Mesothelial cell of epicardium (in vitro differentiated cells): Measurements from ENCODE around the gene TAX1BP1. TPM values are rescaled to one million over a fixed set of nuclear protein-coding genes. Genes with fewer than 3 reads are reported as not detected.

Experiments
- DNase-seq, 2 experiments: peaks; one replicate each; pipeline ENCODE4 v3.0.0; 2021; ENCODE audit warnings: low spot score in 2 of 2; ENCODE audit not compliant: unreplicated experiment in 2 of 2
- H3K27ac Mint-ChIP-seq: 2 replicates; pipeline ENCODE4 v1.8.0; 2021; ENCODE audit warnings: mixed read lengths
- H3K27me3 Mint-ChIP-seq: 2 replicates; pipeline ENCODE4 v1.8.0; 2021; ENCODE audit warnings: low read depth, mixed read lengths
- H3K36me3 Mint-ChIP-seq: 2 replicates; pipeline ENCODE4 v1.8.0; 2021; ENCODE audit warnings: mixed read lengths
- H3K4me1 Mint-ChIP-seq: 2 replicates; pipeline ENCODE4 v1.8.0; 2021; ENCODE audit warnings: mixed read lengths
- H3K4me3 Mint-ChIP-seq: 2 replicates; pipeline ENCODE4 v1.8.0; 2021; ENCODE audit warnings: mild to moderate bottlenecking, moderate library complexity, mixed read lengths
- H3K9me3 Mint-ChIP-seq: 2 replicates; pipeline ENCODE4 v1.8.0; 2021; ENCODE audit warnings: mixed read lengths
- total RNA-seq: library from RNA; stranded (reverse); gene quantifications from 3 replicates; pipeline ENCODE4 v1.2.1, GENCODE V29; 2021
- TF ChIP-seq, protein P1 (sequence below): fragments of 200-600 bp; sonication (generic); IDR thresholded peaks from one replicate; pipeline ENCODE4 v1.5.0; 2021; ENCODE audit warnings: antibody characterized with exemption; ENCODE audit not compliant: unreplicated experiment

TAX1BP1 gene
- total RNA-seq, 1 donor from 2014 or later = 89.8 TPM

- Mint-ChIP-seq H3K27ac (no peak overlapping the region), H3K4me1 (peaks cover 9% of the 10 kb centered on the region)
Observed at GRCh38 chr7:27700501-27700900, 39.5 kb upstream of the TAX1BP1 start.

GRCh38 chr7:27703181-27703580, 36.8 kb upstream of the TAX1BP1 start:
- peaks cover 9% of the 10 kb centered on the region for H3K4me1 Mint-ChIP-seq
- H3K4me3 Mint-ChIP-seq = no peak overlapping the region
- no peaks in the 10 kb centered on the region for H3K36me3 Mint-ChIP-seq
- TF ChIP-seq, protein P1, sequence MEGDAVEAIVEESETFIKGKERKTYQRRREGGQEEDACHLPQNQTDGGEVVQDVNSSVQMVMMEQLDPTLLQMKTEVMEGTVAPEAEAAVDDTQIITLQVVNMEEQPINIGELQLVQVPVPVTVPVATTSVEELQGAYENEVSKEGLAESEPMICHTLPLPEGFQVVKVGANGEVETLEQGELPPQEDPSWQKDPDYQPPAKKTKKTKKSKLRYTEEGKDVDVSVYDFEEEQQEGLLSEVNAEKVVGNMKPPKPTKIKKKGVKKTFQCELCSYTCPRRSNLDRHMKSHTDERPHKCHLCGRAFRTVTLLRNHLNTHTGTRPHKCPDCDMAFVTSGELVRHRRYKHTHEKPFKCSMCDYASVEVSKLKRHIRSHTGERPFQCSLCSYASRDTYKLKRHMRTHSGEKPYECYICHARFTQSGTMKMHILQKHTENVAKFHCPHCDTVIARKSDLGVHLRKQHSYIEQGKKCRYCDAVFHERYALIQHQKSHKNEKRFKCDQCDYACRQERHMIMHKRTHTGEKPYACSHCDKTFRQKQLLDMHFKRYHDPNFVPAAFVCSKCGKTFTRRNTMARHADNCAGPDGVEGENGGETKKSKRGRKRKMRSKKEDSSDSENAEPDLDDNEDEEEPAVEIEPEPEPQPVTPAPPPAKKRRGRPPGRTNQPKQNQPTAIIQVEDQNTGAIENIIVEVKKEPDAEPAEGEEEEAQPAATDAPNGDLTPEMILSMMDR = no peak
- H3K9me3 Mint-ChIP-seq = peaks cover 4% of the 10 kb centered on the region
- no peaks in the 10 kb centered on the region for H3K27me3 Mint-ChIP-seq
- no peak for DNase-seq
- H3K27ac Mint-ChIP-seq = no peak overlapping the region

More at GRCh38 chr7:27700501-27700900, 39.5 kb upstream of the TAX1BP1 start:
- Mint-ChIP-seq H3K27me3 (no peaks in the 10 kb centered on the region), H3K4me3 (no peak overlapping the region), H3K36me3 (no peaks in the 10 kb centered on the region), H3K9me3 (no peaks in the 10 kb centered on the region)
- DNase-seq = no peak
- TF ChIP-seq, protein P1 = no peak

DNA sequence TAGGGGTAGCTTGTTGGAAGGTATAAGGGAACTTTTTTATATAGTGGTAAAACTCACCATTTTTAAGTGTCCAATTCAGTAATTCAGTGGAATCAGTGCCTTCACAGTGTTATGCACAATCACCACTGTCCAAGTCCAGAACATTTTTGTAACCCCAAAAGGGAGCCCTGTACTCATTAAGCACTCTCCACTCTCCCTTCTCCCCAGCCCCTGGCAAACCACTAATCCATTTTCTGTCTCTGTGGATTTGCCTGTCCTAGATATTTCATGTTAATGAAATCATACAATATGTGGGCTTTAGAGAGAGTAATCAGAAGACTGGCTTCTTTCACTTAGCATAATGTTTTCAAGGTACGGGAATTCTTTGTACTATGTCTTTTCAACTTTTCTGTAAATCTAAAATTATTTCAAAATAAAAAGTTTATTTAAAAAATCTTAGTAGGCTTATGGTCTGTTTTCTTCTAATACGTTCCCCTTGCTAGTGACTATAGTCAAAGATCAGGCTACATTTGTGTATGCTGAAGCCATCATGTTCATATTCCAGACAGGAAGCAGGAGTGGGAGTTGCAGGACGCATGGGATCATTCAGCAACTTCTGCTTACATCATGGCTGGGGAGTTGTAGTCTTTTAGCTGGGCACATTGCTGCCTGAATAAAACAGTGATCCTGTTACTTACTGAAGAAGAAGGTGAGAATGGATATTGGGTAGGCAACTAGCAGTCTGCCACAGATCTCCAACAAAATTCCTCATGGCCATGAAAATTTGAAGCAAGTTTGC, 35.4 kb upstream of the TAX1BP1 start:
- no peak for DNase-seq
- no peaks in the 10 kb centered on the region for H3K36me3 Mint-ChIP-seq
- H3K4me1 Mint-ChIP-seq = peaks cover 9% of the 10 kb centered on the region
- TF ChIP-seq, protein P1 = no peak
- no peaks in the 10 kb centered on the region for H3K27me3 Mint-ChIP-seq
- peaks cover 8% of the 10 kb centered on the region for H3K9me3 Mint-ChIP-seq
- no peak overlapping the region for H3K27ac Mint-ChIP-seq
- H3K4me3 Mint-ChIP-seq = no peak overlapping the region

GRCh38 chr7:27705200-27705594, 34.8 kb upstream of the TAX1BP1 start:
- peaks cover 8% of the 10 kb centered on the region for H3K9me3 Mint-ChIP-seq
- TF ChIP-seq, protein P1 = no peak
- no peak overlapping the region for H3K4me3 Mint-ChIP-seq
- H3K4me1 Mint-ChIP-seq = peaks cover 9% of the 10 kb centered on the region
- DNase-seq = no peak
- H3K36me3 Mint-ChIP-seq = no peaks in the 10 kb centered on the region
- no peak overlapping the region for H3K27ac Mint-ChIP-seq
- no peaks in the 10 kb centered on the region for H3K27me3 Mint-ChIP-seq

GRCh38 chr7:27708485-27708884, 31.5 kb upstream of the TAX1BP1 start:
- no peak overlapping the region for H3K27ac Mint-ChIP-seq
- H3K9me3 Mint-ChIP-seq = peaks cover 8% of the 10 kb centered on the region
- TF ChIP-seq, protein P1 = no peak
- peaks cover 10% of the 10 kb centered on the region for H3K4me1 Mint-ChIP-seq
- H3K4me3 Mint-ChIP-seq = no peak overlapping the region
- DNase-seq = no peak
- H3K27me3 Mint-ChIP-seq = no peaks in the 10 kb centered on the region
- no peaks in the 10 kb centered on the region for H3K36me3 Mint-ChIP-seq
